HCT116 (cell line): ENCODE measurements around the gene NECAP2. TPM values are rescaled to one million over a fixed set of nuclear protein-coding genes. Genes with fewer than 3 reads are reported as not detected.
A peak's percentile ranks its signal among the peaks of the same experiment; 100 is the strongest.
"Not testable (repeated sequence)": the region's sequence is repeated elsewhere in the genome, so short reads cannot be mapped to it uniquely, and the experiment has no call there.

Experiments
- ATAC-seq: fragments of 200-7000 bp; cut with Tn5 transposase; 2 replicates; pipeline ENCODE4 v1.9.1; 2020; ENCODE audit warnings: mild to moderate bottlenecking, moderate library complexity
- BruUV-seq: library from RNA; stranded (reverse); fragments of 400-500 nt; replicated peaks from 2 replicates; lab custom pipeline; 2021; lab: Mats Ljungman, UMichigan
- CTCF ChIA-PET: fragments of 300-600 bp; sonication (Branson Sonifier 250); formaldehyde crosslinking; loops from one replicate; lab custom pipeline; 2021; ENCODE audit warnings: antibody characterized with exemption; lab: Charles Lee
- POLR2A ChIA-PET: fragments of 300-600, 350-600 bp; sonication (Branson Sonifier 250); formaldehyde crosslinking; loops from one replicate; lab custom pipeline; 2021; ENCODE audit warnings: antibody characterized with exemption; lab: Charles Lee
- RAD21 ChIA-PET, 2 experiments: fragments of 300-600 bp; sonication (Branson Sonifier 250); formaldehyde crosslinking; loops; one replicate each; lab custom pipeline; 2023; ENCODE audit warnings: low total read pairs in 2 of 2; ENCODE audit not compliant: uncharacterized antibody in 2 of 2, unreplicated experiment in 2 of 2, low non-redundant PET in 1 of 2; lab: Charles Lee
- DNase-seq: peaks from one replicate; pipeline ENCODE4 v3.0.0-alpha.2; 2010; ENCODE audit warnings: low read depth, low spot score
- H2AFZ ChIP-seq: fragments of 200-600 bp; shearing (Covaris generic), sonication (generic); 2 replicates; pipeline ENCODE4 v1.6.1; 2017; ENCODE audit warnings: low read depth, mixed run types, mixed read lengths, antibody characterized with exemption, low read length; ENCODE audit not compliant: poor library complexity, severe bottlenecking
- H3K27ac ChIP-seq: 2 replicates; pipeline ENCODE4 v1.5.1; 2012; ENCODE audit warnings: low read depth, low read length
- H3K27me3 ChIP-seq: fragments of 200-600 bp; sonication (generic); 2 replicates; pipeline ENCODE4 v1.6.1; 2016; ENCODE audit warnings: mixed run types, low read length, mixed read lengths; ENCODE audit not compliant: insufficient read depth
- H3K36me3 ChIP-seq, 2 experiments: fragments of 200-500 bp in 1 of 2; fragments of 200-600 bp in 1 of 2; sonication (Bioruptor generic) in 1 of 2; sonication (generic) in 1 of 2; 2 replicates each; pipeline versions ENCODE4 v1.5.1 to v1.6.1; 2014 to 2016; ENCODE audit warnings: low read length in 2 of 2, inconsistent platforms in 1 of 2, mixed read lengths in 1 of 2, mixed run types in 1 of 2; ENCODE audit not compliant: insufficient read depth in 2 of 2, control insufficient read depth in 1 of 2
- H3K4me1 ChIP-seq, 2 experiments: fragments of 200-600 bp in 1 of 2; sonication (generic) in 1 of 2; 2 replicates each; pipeline versions ENCODE4 v1.5.1 to v1.6.1; 2012 to 2017; ENCODE audit warnings: low read length in 2 of 2, inconsistent platforms in 1 of 2, mild to moderate bottlenecking in 1 of 2, mixed read lengths in 1 of 2, mixed run types in 1 of 2, moderate library complexity in 1 of 2; ENCODE audit not compliant: insufficient read depth in 2 of 2, control insufficient read depth in 1 of 2
- H3K4me2 ChIP-seq: fragments of 200-600 bp; sonication (generic); 2 replicates; pipeline ENCODE4 v1.6.1; 2017; ENCODE audit warnings: mixed run types, low read length, mixed read lengths
- H3K4me3 ChIP-seq, 2 experiments: fragments of 200-600 bp in 1 of 2; sonication (generic) in 1 of 2; replicated peaks in 1 of 2; 2 replicates each; pipeline ENCODE4 v1.5.1; 2011 to 2016; ENCODE audit warnings: low read length in 2 of 2, control low read depth in 1 of 2, low read depth in 1 of 2, mild to moderate bottlenecking in 1 of 2, mixed read lengths in 1 of 2, mixed run types in 1 of 2
- H3K79me2 ChIP-seq: fragments of 200-600 bp; sonication (generic); 2 replicates; pipeline ENCODE4 v1.6.1; 2017; ENCODE audit warnings: mild to moderate bottlenecking, mixed run types, low read length, moderate library complexity, mixed read lengths; ENCODE audit not compliant: insufficient read depth
- H3K9ac ChIP-seq: fragments of 200-600 bp; sonication (generic); 2 replicates; pipeline ENCODE4 v1.6.1; 2016; ENCODE audit warnings: low read length, mixed read lengths
- H3K9me2 ChIP-seq: fragments of 200-600 bp; sonication (generic), shearing (Covaris generic); 2 replicates; pipeline ENCODE4 v1.6.1; 2017; ENCODE audit warnings: mixed run types, mild to moderate bottlenecking, moderate library complexity; ENCODE audit not compliant: insufficient read depth
- H3K9me3 ChIP-seq, 2 experiments: fragments of 200-500 bp in 1 of 2; fragments of 200-600 bp in 1 of 2; sonication (Bioruptor generic) in 1 of 2; sonication (generic) in 1 of 2; 2 replicates each; pipeline ENCODE4 v1.6.1; 2014 to 2017; ENCODE audit warnings: low read length in 2 of 2, mixed read lengths in 2 of 2, inconsistent platforms in 1 of 2, low read depth in 1 of 2, mild to moderate bottlenecking in 1 of 2, mixed run types in 1 of 2, moderate library complexity in 1 of 2; ENCODE audit not compliant: control insufficient read depth in 1 of 2, insufficient read depth in 1 of 2
- H4K20me1 ChIP-seq: fragments of 200-600 bp; sonication (generic), shearing (Covaris generic); 2 replicates; pipeline ENCODE4 v1.6.1; 2017; ENCODE audit warnings: mixed run types, mild to moderate bottlenecking, moderate library complexity; ENCODE audit not compliant: insufficient read depth
- intact Hi-C: fragments of 100-400 bp; cut with micrococcal nuclease; formaldehyde crosslinking; loops from 2 replicates; pipeline ENCODE4 v1.10.0; 2022
- total RNA-seq: library from RNA; stranded (reverse); gene quantifications from one replicate; pipeline ENCODE4 v1.2.1, GENCODE V29; 2021; ENCODE audit not compliant: unreplicated experiment

NECAP2 gene
- total RNA-seq, 1 experiment from 2014 or later, result 35.5 TPM

DNA sequence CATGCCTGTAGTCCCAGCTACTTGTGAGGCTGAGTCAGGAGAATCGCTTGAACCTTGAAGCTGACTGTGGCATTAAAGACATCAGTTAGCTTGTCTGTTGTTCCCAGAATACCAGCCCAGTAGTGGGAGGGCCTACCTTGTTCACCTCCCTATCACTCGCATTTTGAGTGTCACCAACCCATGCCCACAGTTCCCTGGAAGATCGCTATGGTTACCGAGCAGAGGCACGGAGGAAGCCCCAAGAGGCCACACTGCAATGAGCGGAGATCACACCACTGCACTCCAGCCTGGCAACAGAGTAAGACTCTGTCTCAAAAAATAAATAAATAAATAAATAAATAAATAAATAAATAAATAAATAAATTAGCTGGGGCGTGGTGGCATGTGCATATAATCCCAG, 52.4 kb downstream of the NECAP2 start:
- H3K9me3 ChIP-seq, CTCF ChIA-PET, intact Hi-C loops, H3K4me2 ChIP-seq, RAD21 ChIA-PET, H3K36me3 ChIP-seq, H2AFZ ChIP-seq, POLR2A ChIA-PET, H3K9me2 ChIP-seq, BruUV-seq, H3K27me3 ChIP-seq, H4K20me1 ChIP-seq, DNase-seq, H3K27ac ChIP-seq, ATAC-seq, H3K4me1 ChIP-seq, H3K4me3 ChIP-seq, H3K79me2 ChIP-seq, H3K9ac ChIP-seq: not testable (repeated sequence)

DNA sequence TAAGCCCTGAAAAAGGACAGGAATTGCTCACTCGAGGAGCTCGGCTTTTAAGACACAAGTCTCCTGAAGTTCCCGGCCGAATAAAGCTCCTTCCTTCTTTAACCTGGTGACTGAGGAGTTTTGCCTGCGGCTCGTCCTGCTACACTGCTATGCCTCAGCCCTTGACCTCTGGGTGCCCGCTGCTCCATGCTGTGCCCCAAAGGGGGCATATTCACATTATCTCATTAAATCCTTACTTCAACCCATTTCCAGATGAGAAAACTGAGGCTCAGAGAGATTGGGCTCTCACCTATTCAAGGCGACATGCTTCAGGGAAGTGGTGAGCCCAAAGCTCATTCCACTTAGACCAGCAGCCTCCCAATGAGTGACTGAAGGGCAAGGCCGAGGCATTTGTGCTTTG, 53.2 kb downstream of the NECAP2 start:
- H3K27ac ChIP-seq, H3K4me3 ChIP-seq, H3K79me2 ChIP-seq, H4K20me1 ChIP-seq, CTCF ChIA-PET, BruUV-seq, H3K27me3 ChIP-seq, RAD21 ChIA-PET, H3K36me3 ChIP-seq, DNase-seq, H3K9me3 ChIP-seq, H3K9ac ChIP-seq, ATAC-seq, intact Hi-C loops, POLR2A ChIA-PET, H3K4me2 ChIP-seq, H2AFZ ChIP-seq, H3K9me2 ChIP-seq: not testable (repeated sequence)
- peaks cover 0 to 13% of the 10 kb centered on the region in 2 experiments; a peak in 1 of 4 replicates for H3K4me1 ChIP-seq

DNA sequence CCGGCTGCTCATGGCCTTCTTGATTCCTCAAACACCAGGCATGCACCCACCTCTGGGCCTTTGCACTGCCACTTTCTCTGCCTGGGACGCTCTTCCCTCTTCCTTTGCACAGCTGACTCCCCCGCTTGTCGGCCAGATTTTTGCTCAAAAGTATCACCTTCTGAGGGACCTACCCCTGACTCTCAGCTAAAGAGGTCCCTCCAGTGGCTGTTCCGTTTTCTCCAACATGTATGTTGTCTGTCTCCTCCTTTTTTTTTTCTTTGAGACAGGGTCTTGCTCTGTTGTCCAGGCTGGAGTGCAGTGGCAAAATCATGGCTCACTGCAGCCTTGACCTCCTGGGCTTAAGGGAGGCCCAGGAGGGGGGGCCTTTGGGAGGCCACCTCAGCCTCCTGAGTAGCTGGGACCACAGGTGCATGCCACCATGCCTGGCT, 57.0 kb downstream of the NECAP2 start:
- DNase-seq, CTCF ChIA-PET, ATAC-seq, H4K20me1 ChIP-seq, H3K36me3 ChIP-seq, H2AFZ ChIP-seq, H3K9me3 ChIP-seq, H3K9me2 ChIP-seq, BruUV-seq, H3K9ac ChIP-seq, intact Hi-C loops, RAD21 ChIA-PET, H3K27me3 ChIP-seq, POLR2A ChIA-PET, H3K4me3 ChIP-seq, H3K27ac ChIP-seq, H3K79me2 ChIP-seq: not testable (repeated sequence)
- peak overlapping the region; percentile 99; the same call in 1 of the 2 replicates for H3K4me2 ChIP-seq
- peaks cover 7 to 25% of the 10 kb centered on the region in 2 experiments for H3K4me1 ChIP-seq

GRCh38 chr1:16498047-16498446, 57.5 kb downstream of the NECAP2 start:
- H4K20me1 ChIP-seq, H3K79me2 ChIP-seq, H3K9me2 ChIP-seq, ATAC-seq, intact Hi-C loops, H3K36me3 ChIP-seq, H3K27me3 ChIP-seq, H2AFZ ChIP-seq, H3K27ac ChIP-seq, H3K9me3 ChIP-seq, CTCF ChIA-PET, RAD21 ChIA-PET, BruUV-seq, DNase-seq, POLR2A ChIA-PET: not testable (repeated sequence)
- peak overlapping the region; percentile 77 for H3K9ac ChIP-seq
- H3K4me1 ChIP-seq, result peaks cover 7 to 22% of the 10 kb centered on the region in 2 experiments
- peak overlapping the region; percentile 57 to 77 for H3K4me3 ChIP-seq
- H3K4me2 ChIP-seq, result peak overlapping the region; percentile 99
